Measurements from ENCODE around the gene SESTD1. TPM values are rescaled to one million over a fixed set of nuclear protein-coding genes. Genes with fewer than 3 reads are reported as not detected.

The SESTD1 gene
- total and polyA plus RNA-seq, 2 of the 13 experiments (the other 11 are each of a cell fraction or from before 2014, with no cell fraction given) = 74.4 to 101 TPM

DNA sequence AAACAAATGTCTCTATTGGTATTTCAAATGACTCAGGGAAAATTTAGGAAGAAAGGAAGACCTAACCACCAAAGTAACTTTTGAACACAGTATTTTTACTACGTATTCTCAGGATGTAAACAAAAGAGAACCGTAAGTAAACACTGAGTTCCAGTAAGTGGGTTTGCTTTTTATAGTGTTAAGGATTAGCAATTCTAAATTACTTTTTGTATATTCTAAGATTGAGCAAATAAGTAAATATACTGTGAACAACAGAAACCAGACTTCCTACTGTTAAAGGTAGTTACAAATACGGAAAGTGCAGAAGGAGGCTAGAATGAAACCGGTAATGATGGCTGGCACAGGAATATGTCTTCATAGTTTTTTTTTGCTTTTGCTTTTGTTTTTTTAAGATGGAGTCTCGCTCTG, 31.5 kb downstream of the SESTD1 start (continued):
- TF ChIP-seq TCF7 (IDR thresholded peaks at IDR 0.05; ENCODE audit: low read depth) (peak; percentile 29; the same call in 1 of the 2 replicates), SMAD3 (CRISPR knock-in tag; IDR thresholded peaks at IDR 0.05) (peak; percentile 74; the same call in 1 of the 2 replicates), RXRB (CRISPR knock-in tag; IDR thresholded peaks at IDR 0.05; ENCODE audit: borderline replicate concordance) (peak; percentile 51; the same call in 1 of the 2 replicates), SETDB1 (CRISPR knock-in tag; IDR thresholded peaks at IDR 0.05; ENCODE audit: borderline replicate concordance) (no peak), NFKBIZ (CRISPR knock-in tag; IDR thresholded peaks at IDR 0.05) (0 out of 2 replicates have a peak, but pooled peaks have one; percentile 35), ZSCAN9 (CRISPR knock-in tag; IDR thresholded peaks at IDR 0.05; ENCODE audit: borderline replicate concordance) (peak; percentile 80; the same call in 1 of the 2 replicates), FOXK1 (CRISPR knock-in tag; IDR thresholded peaks at IDR 0.05; ENCODE audit: borderline replicate concordance, low read depth) (peak; percentile 66), ZNF24 (IDR thresholded peaks at IDR 0.05) (no peak), NFIC (IDR thresholded peaks at IDR 0.05; ENCODE audit: low read length) (peak; percentile 82), U2AF2 (IDR thresholded peaks at IDR 0.05; ENCODE audit: low read depth, low read length) (no peak), BCL6 (CRISPR knock-in tag; IDR thresholded peaks at IDR 0.05) (peak; percentile 54), ZNF558 (CRISPR knock-in tag; IDR thresholded peaks at IDR 0.05; ENCODE audit: borderline replicate concordance) (no peak), ATAD3A (CRISPR knock-in tag; IDR thresholded peaks at IDR 0.05) (no peak)
- TF ChIP-seq, protein P1, sequence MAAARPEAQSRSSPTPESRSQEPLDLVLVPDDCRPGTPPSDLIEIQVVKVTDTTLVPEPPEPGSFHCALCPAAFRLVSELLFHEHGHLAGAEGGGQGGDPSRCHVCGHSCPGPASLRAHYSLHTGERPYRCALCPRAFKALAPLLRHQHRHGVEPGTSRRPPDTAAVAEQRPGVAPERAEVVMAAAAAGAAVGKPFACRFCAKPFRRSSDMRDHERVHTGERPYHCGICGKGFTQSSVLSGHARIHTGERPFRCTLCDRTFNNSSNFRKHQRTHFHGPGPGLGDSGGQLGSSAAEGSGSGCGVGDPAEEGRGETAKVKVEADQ (CRISPR knock-in tag; IDR thresholded peaks at IDR 0.05; ENCODE audit: borderline replicate concordance) = no peak
- TF ChIP-seq, protein P2, sequence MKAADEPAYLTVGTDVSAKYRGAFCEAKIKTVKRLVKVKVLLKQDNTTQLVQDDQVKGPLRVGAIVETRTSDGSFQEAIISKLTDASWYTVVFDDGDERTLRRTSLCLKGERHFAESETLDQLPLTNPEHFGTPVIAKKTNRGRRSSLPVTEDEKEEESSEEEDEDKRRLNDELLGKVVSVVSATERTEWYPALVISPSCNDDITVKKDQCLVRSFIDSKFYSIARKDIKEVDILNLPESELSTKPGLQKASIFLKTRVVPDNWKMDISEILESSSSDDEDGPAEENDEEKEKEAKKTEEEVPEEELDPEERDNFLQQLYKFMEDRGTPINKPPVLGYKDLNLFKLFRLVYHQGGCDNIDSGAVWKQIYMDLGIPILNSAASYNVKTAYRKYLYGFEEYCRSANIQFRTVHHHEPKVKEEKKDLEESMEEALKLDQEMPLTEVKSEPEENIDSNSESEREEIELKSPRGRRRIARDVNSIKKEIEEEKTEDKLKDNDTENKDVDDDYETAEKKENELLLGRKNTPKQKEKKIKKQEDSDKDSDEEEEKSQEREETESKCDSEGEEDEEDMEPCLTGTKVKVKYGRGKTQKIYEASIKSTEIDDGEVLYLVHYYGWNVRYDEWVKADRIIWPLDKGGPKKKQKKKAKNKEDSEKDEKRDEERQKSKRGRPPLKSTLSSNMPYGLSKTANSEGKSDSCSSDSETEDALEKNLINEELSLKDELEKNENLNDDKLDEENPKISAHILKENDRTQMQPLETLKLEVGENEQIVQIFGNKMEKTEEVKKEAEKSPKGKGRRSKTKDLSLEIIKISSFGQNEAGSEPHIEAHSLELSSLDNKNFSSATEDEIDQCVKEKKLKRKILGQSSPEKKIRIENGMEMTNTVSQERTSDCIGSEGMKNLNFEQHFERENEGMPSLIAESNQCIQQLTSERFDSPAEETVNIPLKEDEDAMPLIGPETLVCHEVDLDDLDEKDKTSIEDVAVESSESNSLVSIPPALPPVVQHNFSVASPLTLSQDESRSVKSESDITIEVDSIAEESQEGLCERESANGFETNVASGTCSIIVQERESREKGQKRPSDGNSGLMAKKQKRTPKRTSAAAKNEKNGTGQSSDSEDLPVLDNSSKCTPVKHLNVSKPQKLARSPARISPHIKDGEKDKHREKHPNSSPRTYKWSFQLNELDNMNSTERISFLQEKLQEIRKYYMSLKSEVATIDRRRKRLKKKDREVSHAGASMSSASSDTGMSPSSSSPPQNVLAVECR (CRISPR knock-in tag; IDR thresholded peaks at IDR 0.05; ENCODE audit: borderline replicate concordance) = no peak
- TF ChIP-seq, protein P3, sequence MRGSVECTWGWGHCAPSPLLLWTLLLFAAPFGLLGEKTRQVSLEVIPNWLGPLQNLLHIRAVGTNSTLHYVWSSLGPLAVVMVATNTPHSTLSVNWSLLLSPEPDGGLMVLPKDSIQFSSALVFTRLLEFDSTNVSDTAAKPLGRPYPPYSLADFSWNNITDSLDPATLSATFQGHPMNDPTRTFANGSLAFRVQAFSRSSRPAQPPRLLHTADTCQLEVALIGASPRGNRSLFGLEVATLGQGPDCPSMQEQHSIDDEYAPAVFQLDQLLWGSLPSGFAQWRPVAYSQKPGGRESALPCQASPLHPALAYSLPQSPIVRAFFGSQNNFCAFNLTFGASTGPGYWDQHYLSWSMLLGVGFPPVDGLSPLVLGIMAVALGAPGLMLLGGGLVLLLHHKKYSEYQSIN (CRISPR knock-in tag; IDR thresholded peaks at IDR 0.05; ENCODE audit: borderline replicate concordance) = no peak
- TF ChIP-seq, protein P4, sequence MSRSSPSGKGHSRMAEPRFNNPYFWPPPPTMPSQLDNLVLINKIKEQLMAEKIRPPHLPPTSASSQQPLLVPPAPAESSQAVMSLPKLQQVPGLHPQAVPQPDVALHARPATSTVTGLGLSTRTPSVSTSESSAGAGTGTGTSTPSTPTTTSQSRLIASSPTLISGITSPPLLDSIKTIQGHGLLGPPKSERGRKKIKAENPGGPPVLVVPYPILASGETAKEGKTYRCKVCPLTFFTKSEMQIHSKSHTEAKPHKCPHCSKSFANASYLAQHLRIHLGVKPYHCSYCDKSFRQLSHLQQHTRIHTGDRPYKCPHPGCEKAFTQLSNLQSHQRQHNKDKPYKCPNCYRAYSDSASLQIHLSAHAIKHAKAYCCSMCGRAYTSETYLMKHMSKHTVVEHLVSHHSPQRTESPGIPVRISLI (CRISPR knock-in tag; IDR thresholded peaks at IDR 0.05; ENCODE audit: borderline replicate concordance) = no peak; the same call in 1 of the 2 replicates
- TF ChIP-seq, protein P5, sequence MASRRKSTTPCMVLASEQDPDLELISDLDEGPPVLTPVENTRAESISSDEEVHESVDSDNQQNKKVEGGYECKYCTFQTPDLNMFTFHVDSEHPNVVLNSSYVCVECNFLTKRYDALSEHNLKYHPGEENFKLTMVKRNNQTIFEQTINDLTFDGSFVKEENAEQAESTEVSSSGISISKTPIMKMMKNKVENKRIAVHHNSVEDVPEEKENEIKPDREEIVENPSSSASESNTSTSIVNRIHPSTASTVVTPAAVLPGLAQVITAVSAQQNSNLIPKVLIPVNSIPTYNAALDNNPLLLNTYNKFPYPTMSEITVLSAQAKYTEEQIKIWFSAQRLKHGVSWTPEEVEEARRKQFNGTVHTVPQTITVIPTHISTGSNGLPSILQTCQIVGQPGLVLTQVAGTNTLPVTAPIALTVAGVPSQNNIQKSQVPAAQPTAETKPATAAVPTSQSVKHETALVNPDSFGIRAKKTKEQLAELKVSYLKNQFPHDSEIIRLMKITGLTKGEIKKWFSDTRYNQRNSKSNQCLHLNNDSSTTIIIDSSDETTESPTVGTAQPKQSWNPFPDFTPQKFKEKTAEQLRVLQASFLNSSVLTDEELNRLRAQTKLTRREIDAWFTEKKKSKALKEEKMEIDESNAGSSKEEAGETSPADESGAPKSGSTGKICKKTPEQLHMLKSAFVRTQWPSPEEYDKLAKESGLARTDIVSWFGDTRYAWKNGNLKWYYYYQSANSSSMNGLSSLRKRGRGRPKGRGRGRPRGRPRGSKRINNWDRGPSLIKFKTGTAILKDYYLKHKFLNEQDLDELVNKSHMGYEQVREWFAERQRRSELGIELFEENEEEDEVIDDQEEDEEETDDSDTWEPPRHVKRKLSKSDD (CRISPR knock-in tag; IDR thresholded peaks at IDR 0.05; ENCODE audit: low read depth) = no peak
- TF ChIP-seq, protein P6, sequence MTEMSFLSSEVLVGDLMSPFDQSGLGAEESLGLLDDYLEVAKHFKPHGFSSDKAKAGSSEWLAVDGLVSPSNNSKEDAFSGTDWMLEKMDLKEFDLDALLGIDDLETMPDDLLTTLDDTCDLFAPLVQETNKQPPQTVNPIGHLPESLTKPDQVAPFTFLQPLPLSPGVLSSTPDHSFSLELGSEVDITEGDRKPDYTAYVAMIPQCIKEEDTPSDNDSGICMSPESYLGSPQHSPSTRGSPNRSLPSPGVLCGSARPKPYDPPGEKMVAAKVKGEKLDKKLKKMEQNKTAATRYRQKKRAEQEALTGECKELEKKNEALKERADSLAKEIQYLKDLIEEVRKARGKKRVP (CRISPR knock-in tag; IDR thresholded peaks at IDR 0.05) = no peak

Measured in HepG2 (cell line).